ENCODE measurements around the gene RXFP2.

Gene RXFP2

DNA sequence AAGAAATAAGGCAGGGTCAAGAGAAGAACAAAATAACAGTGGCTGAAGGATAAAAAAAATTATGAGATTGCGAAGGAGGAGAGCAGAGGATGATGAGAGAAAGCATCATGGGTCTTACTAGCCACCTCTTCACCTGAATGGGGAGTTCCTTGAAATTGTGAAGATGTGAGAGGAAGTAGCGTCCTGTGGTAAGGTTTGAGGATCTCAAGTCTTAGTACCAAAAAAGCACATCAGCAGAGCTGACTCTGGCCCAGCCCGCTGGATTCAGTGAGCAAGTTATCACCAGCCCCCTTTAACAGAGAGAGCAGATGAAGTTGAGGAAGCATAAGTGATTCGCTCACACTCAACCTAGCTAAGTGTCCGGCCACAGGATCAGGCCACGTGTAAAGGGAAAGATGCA, 61.8 kb downstream of the RXFP2 start:
- TF ChIP-seq CTCF (IDR thresholded peaks at IDR 0.05; ENCODE audit: control extremely low read depth, extremely low read depth, low read depth, missing control alignments) = no peak
- CTCF ChIA-PET = no interaction called here
- POLR2A ChIA-PET = no interaction called here
- DNase-seq (ENCODE audit: extremely low spot score) = no peak

- POLR2A ChIA-PET = no interaction called here
- DNase-seq (ENCODE audit: extremely low spot score) = no peak
- CTCF ChIA-PET = no interaction called here
- TF ChIP-seq CTCF (IDR thresholded peaks at IDR 0.05; ENCODE audit: control extremely low read depth, extremely low read depth, low read depth, missing control alignments) = no peak
Measured at GRCh38 chr13:31803311-31803710, 64.0 kb downstream of the RXFP2 start.

- no peak for TF ChIP-seq CTCF (IDR thresholded peaks at IDR 0.05; ENCODE audit: control extremely low read depth, extremely low read depth, low read depth, missing control alignments)
- ChIA-PET POLR2A (no interaction called here), CTCF (no interaction called here)
- no peak for DNase-seq (ENCODE audit: extremely low spot score)
Measured at GRCh38 chr13:31805841-31806240, 66.5 kb downstream of the RXFP2 start.

- ChIA-PET POLR2A (no interaction called here), CTCF (no interaction called here)
- DNase-seq (ENCODE audit: extremely low spot score) = no peak
- TF ChIP-seq CTCF (IDR thresholded peaks at IDR 0.05; ENCODE audit: control extremely low read depth, extremely low read depth, low read depth, missing control alignments) = no peak
Measured at GRCh38 chr13:31807090-31807541, 67.8 kb downstream of the RXFP2 start.

GRCh38 chr13:31814536-31814935, 75.2 kb downstream of the RXFP2 start:
- ChIA-PET POLR2A (no interaction called here), CTCF (no interaction called here)
- no peak for DNase-seq (ENCODE audit: extremely low spot score)
- TF ChIP-seq CTCF (IDR thresholded peaks at IDR 0.05; ENCODE audit: control extremely low read depth, extremely low read depth, low read depth, missing control alignments) = no peak

GRCh38 chr13:31815361-31816144, 76.2 kb downstream of the RXFP2 start:
- DNase-seq (ENCODE audit: extremely low spot score) = no peak

More at GRCh38 chr13:31815361-31816144, 76.2 kb downstream of the RXFP2 start:
- CTCF ChIA-PET = no interaction called here
- POLR2A ChIA-PET = no interaction called here
- no peak for TF ChIP-seq CTCF (IDR thresholded peaks at IDR 0.05; ENCODE audit: control extremely low read depth, extremely low read depth, low read depth, missing control alignments)
